GM19328 (cell line): ENCODE data around the gene WDR64.
A peak's percentile ranks its signal among the peaks of the same experiment; 100 is the strongest.

Experiments used
- ATAC-seq: cut with Tn5 transposase; IDR thresholded peaks from one replicate; pipeline ENCODE4 v1.9.1; 2021; ENCODE audit warnings: mild to moderate bottlenecking, moderate library complexity; ENCODE audit not compliant: unreplicated experiment

The WDR64 gene

GRCh38 chr1:241630899-241631298 is 21.2 kb upstream of the WDR64 start:
- no peak for ATAC-seq

GRCh38 chr1:241631674-241632073 is 20.4 kb upstream of the WDR64 start:
- no peak for ATAC-seq

DNA sequence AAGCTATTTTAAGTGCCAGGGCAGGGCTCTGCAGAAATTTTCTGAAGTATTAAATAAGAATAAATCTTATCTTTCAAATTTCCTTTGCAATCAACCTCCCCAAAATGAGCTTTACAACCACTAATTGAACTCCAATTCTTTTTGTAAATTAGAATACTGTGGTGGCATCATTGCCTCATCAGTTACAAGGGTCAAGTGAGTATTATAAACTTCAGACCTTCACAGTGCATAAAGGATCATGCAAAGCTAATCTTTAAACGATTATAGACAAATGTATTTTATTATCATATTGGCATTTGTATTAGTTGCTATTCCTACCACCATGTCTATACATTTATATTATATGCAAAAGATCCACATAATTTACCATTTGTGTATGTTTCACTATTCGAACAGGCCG is 19.1 kb upstream of the WDR64 start:
- ATAC-seq: no peak

GRCh38 chr1:241635556-241636152 is 16.4 kb upstream of the WDR64 start:
- no peak for ATAC-seq

GRCh38 chr1:241636291-241636690 is 15.8 kb upstream of the WDR64 start:
- no peak for ATAC-seq

DNA sequence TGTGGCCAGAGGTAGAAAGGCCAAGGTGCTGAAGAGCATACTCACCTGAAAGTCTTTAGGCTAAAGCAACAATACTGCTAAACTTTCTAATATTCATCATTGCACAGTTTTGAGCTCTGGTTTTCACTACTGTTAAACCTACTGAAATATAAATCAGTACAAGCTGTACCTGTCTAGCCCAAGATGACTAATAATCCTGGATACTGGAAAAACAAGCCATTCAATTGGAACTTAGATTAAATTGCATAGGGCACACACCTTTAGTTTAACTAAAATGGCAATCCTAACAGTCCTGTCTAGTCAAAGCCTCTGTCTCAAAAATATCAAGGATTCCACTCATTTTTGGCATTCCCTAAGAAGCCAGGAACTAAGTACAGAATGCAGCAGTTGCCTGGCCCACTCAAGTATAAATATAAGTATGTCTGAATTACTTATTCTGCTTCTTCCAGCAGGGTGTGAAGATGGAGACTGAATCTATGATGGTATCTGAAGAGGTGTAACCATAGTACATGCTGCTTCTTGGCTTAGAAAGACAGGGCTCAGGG is 15.0 kb upstream of the WDR64 start:
- no peak for ATAC-seq

DNA sequence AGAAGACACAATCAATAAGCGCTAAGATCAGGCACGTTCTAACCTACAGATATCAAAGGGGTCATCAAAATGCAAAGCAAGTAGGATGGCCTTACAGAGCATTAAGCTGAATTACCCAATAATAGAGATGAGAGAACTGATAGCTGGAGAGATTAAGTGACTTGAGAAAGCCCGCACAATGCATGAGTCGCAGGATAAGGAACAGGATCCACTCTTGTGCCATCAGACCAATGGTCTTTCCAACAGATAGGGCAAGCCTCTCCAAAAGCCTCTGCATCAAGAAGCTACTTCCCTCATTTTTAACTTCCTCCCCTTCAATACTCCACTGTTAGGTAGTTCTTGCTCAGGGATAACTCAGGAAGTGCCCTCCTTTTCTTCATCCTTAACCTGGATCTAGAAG is 14.5 kb upstream of the WDR64 start:
- ATAC-seq: no peak

GRCh38 chr1:241638099-241638682 is 13.9 kb upstream of the WDR64 start:
- ATAC-seq: no peak

DNA sequence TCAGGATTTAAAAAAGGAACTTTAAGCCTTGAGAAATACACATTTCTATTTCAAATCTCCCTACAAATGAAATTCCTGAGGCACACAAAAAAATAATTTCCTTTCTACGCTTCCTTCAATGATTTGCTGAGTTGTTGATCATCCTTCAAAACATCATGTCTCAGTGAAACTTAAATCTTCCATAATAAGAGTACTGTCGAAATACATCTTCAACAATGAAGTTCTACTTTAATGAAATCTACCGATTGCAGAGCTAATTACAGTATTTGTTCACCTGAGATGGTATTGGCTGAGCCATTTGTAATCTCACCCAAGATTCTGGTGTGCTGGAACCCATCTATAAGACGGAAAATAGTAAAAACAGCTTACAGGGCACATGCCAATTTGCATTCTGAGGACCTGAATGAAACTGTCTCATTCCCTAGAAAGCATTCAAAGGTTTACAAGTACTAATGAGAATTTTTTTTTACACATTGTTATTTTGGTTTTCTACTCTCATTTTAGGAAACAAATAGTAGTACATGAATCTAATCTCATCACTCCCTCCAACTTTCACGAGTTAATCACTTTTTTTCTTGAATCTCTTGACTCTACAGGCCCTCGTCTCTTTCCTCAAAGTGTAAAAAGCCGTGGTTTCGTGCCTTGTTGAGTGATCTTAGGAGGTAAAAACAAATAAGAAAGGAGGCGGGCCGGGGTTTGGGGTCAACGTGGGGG is 13.0 kb upstream of the WDR64 start:
- ATAC-seq: no peak

GRCh38 chr1:241639623-241640148 is 12.4 kb upstream of the WDR64 start:
- ATAC-seq: peak; percentile 46

DNA sequence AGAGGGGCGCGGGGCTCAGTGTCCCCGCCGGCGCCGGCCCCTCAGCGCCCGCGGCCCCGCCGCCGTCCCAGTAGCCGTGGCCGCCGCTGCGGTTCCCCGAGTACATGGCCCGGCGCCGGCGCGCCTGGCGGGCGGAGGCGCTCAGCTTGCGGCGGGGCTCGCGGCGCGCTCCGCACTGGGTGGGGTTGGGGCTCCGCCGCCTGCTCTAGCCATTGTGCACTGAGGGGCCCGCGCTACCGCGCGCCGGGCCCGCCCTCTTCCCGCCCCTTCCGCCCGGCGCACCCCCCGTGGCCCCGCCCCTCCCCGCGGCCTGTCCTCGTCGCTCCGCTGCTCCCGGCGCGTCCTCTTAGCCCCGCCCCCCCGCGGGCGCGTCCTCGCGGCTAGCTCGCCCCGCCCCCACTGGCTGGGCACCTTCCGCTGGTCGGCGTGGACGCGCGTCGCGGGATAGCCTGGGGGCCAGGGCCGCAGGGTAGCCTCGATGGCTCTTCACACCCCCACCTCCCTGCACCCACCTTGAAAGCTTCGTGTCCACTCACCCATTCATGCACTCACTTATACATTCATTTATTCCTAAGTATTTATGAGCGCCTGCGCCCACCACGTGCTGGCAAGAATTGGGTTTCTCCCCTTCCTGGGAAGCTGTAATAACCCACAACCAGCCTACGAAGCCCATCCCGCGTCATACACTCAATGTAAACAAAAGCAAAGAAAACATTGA is 11.8 kb upstream of the WDR64 start, which contains the start of the genes CHML and OPN3:
Gene CHML, minus strand, starts transcription at position 221 of the 718 bp plus-strand sequence. CDS start 4,603 bp downstream, outside the sequence.
Gene OPN3, minus strand, starts transcription at position 221 of the 718 bp plus-strand sequence. Its CDS starts 115 bp downstream, at position 106.
- ATAC-seq: peak; percentile 91

DNA sequence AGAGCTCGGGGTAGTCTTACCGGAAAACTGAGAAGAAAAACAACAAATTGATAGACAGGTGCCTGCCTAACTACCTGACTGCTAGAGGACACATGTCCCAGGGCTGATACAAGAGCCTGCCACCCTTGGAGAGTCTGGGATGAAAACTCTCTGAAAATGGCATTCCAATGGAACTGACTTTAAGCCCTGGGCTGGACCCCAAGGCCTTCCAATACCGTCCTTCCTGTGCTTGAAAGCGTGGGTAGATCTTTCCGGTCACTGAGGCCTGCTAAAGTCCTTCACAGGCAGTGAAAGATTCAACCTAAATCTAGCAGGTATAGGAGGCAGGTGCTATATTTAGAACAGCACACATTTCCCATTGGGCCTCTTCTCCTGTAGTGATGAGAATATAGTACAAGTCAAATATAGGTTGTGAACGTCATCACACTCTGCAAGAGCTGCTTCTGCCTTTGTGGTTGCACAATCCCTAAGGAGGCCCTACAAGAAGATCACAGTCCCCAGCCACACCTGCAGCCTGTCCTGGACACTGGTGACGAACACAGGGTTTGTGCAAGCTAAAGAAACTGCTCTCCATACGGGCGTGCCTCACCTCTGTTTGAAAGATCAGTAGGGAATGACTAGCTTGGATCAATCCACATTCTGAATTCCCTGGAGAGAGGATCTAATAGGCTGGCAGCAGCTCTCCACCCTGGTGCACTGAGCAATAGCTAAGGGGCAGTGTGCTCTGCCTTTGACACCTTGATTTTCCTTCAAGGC is 11.0 kb upstream of the WDR64 start:
- ATAC-seq: no peak

GRCh38 chr1:241641773-241642592 is 10.1 kb upstream of the WDR64 start:
- ATAC-seq: no peak

DNA sequence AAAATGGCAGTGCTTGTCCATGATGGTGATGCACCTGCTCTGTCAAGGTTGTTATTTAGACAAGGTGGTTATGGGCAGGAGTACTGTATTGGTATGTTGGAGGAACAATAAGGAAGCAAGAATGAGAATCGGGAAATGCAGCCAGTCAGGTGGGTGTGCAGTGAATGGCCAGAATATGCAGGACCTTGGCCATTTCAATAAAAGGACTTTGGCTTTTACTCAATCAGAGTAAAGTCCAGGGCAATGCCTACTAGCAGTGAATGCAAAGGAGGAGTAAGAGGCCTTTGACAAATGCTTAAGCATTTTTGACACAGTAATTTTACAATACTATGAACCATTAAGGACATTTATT is 9.5 kb upstream of the WDR64 start:
- ATAC-seq: no peak

DNA sequence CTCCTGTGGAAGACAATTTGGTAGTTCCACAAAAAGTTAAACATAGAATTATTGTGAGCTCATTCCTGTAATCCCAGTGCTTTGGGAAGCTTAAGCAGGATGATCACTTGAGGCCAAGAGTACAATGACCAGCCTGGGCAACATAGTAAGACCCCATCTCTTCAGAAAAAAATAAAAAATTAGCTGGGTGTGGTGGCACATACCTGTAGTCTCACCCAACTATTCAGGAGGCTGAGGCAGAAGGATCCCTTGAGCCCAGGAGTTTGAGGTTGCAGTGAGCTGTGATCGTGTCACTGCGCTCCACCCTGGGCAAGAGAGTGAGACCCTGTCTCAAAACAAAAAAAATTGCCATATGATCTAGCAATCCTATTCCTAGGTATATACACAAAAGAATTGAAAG is 7.8 kb upstream of the WDR64 start:
- ATAC-seq: no peak

DNA sequence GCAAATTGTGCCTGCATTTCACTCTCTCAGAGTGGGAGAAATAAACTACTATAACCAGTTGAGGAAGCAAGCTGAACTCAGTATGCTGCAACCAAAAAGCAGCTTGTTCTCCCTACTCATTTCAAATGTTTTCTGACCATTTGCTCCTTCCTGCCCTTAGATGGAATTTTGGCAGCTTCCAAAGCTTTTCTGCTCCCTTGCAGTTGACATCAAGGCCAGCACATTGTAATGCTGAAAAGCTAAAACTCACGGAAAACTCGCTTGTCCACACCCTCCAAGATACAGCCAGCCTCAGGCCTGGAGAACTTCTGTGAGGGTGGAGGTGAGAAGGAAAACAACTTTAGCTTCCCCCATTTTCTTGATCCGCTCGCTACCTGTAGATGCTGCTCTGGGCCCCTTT is 6.9 kb upstream of the WDR64 start:
- ATAC-seq: no peak

DNA sequence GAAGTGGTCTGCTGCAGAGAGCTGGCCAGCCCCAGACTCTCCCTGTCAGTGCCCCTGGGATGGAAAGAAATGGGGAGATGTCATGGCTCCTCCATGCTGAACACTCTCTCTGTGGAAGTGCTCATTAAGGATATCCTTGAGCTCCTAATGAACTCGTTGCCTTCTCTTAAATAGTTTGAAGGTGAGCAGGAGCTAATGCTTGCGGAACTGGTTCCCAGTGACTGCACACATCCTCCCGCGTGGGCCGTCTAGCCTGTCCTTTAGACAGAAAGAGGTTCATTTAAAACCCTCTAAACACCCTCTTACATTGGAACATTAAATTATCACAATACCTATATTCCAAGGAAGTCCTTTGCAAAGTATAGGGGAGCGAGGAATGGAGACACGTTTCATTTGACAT is 5.9 kb upstream of the WDR64 start:
- ATAC-seq: no peak

- ATAC-seq: no peak
These were observed 4.4 kb upstream of the WDR64 start for GRCh38 chr1:241647658-241648057.

DNA sequence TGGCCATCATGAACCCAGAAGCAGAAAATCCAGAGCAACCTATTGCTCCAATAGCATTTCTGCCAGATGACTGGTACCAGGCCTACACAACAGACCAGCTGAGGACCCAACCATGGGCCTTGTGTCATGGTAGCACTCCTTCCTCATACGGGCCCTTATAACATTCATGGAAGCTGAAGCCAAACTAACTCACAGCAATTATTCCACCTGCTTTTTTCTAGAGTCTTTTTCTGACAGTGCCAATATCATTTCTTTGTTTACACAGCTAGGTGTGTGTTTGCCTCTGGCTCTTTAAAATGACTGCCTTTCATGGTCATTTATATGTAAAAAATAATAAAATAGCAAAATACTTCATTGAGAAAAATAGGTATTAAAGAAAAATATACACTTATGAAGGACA is 3.9 kb upstream of the WDR64 start:
- ATAC-seq: no peak

DNA sequence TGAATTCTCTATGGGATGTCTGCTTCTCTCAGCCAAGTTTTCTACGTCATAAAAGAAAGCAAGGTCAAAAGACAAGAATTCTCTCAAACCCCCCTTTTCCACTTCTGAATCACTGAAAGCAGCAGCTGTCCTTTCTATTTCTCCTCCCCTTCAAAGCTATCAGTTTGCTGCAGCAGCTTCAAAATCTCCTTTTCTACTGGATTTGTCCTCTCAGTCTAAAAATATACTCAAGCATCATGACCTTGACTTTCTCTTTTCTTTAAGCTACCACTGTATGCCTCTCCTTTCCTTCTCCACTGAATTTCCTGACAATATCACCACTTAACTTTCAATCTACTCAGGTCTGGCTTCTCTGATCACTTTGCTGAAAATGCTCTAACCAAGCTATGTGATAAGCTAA is 1.9 kb downstream of the WDR64 start:
- no peak for ATAC-seq
